CD4-positive, alpha-beta T cell treated with Interferon gamma for 1 hour (primary cell): ENCODE measurements around the gene DHRS7B.
"Not testable (repeated sequence)": the region's sequence is repeated elsewhere in the genome, so short reads cannot be mapped to it uniquely, and the experiment has no call there.

ENCODE experiments used
- DNase-seq: peaks from one replicate; pipeline ENCODE4 v3.0.0-alpha.2; 2020

The DHRS7B gene

DNA sequence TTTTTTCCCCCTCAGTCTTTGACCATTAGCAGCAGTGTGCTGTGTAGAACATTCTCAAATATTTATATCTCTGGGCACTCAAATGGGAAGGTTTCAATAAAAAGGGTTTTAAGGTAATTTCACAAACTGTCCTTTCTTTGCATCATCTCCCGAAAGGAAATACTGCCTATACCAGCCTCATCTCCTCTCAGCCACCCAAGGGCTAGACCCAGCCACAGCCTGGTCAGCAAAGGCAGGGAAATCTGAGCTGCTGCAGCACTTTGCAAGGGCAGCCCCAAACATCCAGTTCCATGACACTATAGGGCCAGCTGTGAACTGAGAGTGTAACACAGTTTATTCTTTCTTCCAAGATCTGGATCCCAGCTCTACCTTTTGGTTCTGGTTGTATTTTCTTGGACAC lies 58.3 kb downstream of the DHRS7B start:
- DNase-seq: no peak

DNA sequence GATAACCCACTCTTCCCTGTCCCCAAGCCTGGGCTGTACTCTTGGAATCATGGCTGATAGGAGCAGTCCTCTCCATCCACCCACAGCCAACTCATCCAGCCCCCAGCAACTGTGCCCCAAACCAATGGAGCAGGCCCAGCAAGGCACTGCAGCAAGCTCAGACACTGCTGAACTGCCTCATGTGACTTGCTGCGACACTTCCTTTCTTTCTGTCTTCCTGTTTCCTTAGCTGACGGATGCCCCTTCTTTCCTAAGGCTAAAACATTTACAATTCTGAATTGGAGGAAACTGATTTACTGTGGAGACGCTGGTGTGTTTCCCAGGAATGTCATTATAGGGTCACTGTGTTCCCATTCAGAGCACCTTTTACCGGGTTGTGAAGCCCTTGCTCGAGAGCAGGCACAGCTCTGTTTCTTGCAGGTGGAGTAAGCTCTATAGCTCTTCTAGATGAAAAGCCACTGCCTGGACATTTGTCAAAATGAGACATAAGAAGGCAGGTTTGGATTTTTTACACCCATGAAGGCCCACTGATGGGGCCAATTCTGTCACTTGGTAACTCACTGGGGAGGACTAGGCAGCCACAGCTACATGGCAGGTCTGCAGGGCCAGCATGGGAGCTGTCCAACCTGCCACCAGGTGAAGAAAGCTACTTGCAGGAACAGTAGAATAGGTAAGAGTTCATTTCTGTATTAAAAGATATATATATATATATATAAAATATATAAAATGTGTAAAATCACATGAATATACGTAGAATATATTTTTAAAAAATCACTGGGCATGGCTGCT lies 59.8 kb downstream of the DHRS7B start:
- DNase-seq: no peak

DNA sequence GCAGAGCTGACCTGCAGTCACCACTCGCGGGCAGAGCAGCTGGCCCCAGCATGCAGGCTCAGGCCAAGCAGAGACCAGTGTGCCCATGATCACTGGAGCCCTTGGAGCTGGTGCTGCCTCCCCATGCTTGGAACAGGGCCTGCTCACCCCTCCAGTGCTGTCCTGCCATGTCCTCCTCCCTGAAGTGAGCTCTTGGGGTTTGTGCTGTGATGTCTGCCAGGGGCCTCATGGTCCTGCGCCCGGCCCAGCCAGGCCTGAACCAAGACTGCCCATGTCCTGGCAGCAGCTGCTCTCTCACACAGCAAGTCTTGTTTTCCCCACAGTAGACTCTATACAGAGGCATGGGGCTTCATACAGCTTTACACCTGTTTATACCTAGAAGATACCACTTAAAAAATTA lies 62.6 kb downstream of the DHRS7B start:
- no peak for DNase-seq

GRCh38 chr17:21190078-21190477 lies 63.3 kb downstream of the DHRS7B start:
- DNase-seq: no peak

- no peak for DNase-seq
These were observed 64.9 kb downstream of the DHRS7B start for GRCh38 chr17:21191698-21192097.

DNA sequence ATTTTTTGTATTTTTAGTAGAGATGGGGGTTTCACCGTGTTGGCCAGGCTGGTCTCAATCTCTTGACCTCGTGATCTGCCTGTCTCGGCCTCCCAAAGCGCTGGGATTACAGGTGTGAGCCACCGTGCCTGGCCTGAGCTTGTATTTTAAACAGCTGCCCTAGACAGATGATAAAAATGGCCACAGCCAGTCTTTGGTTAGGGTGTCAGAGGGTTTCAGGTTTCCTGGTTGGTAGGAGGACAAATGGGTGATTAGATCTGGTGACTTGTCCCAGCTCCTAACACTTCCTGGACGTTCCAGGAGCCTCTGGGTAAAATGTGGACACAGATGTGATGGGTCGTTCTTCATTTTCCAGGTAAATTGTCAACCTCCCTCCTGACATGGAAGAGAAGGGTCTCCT lies 65.7 kb downstream of the DHRS7B start:
- not testable (repeated sequence) for DNase-seq

DNA sequence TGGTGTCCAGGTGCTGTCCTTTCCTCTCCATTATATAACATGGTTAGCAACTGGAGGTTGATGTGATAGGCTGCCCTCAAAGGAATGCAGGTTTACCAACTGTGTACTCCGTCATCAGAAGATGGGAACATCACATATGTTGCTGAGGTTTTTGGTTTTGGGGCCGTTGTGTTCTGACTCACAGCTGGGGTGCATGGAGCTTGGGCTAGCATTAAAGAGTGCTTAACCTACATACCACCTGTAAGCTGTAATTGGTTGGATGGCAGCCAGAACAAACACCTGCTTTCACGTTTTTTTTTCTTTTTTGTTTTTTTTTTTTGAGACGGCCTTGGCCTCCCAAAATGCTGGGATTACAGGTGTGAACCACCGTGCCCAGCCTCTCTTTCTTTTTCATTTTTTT lies 66.3 kb downstream of the DHRS7B start:
- no peak for DNase-seq

DNA sequence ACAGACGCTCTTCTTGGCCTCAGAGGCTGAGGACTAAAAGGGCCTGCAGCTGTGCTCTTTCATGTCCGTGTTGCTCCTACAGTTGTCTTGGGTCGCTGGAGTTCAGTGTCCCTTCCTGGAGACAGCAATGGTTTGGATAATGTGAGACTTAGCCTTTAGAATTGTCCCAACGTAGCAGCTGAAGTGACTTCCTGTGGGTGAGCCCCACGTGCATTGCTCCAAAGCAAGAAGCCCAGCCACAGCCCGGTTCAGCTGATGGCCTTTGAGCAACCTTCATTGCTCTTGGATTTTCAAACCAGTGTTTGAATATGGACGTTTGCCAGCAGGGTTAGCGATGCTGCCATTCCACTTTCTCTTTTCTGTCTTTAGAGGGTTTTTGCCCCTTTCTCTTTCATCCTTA lies 67.5 kb downstream of the DHRS7B start:
- DNase-seq: no peak

- DNase-seq: no peak
These were observed 67.9 kb downstream of the DHRS7B start for GRCh38 chr17:21194703-21195102.

GRCh38 chr17:21196126-21196525 lies 69.4 kb downstream of the DHRS7B start:
- DNase-seq: no peak

DNA sequence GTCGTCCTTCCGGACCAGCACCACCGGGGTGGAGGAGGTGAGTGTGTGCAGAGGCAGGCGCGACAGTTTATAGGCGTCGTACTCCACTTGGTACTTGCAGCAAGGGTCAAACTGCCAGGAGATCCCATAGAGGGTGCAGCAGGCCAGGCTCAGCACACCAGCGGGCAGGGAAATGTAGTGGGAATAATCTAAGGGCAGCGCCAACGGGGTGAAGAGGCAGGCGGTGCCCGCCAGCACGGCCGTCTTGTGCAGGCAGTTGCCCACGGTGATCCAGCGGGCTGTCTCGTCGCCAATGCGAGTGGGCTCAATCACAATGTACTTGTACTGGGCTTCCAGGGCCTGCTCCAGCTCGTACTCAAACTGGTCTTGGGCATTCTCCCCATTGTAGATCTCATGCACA lies 71.6 kb downstream of the DHRS7B start:
- no peak for DNase-seq

- DNase-seq: no peak
These were observed 72.5 kb downstream of the DHRS7B start for GRCh38 chr17:21199311-21199710.

GRCh38 chr17:21199856-21200255 lies 73.1 kb downstream of the DHRS7B start:
- DNase-seq: no peak

- no peak for DNase-seq
These were observed 74.0 kb downstream of the DHRS7B start for GRCh38 chr17:21200590-21201297.

- DNase-seq: no peak
These were observed 74.5 kb downstream of the DHRS7B start for GRCh38 chr17:21201298-21201595.

DNA sequence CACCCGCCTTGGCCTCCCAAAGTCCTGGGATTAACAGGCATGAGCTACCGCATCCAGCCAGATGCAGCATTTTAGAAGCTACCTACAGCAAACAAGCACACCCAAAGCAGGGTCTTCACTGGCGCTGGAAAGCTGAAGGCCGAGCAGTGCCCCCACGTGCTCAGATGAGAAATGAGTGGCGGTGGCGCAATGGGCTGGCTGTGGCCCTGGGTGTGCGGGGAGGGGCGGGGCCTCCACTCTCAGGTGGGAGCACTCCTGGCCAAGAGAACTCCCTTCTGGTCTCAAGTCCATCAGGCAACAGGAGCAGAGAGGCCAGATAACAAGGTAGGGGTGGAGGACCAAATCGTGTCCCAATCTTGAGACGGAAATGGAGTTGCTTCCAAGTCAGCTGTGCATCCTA lies 75.1 kb downstream of the DHRS7B start:
- DNase-seq: no peak

- DNase-seq: no peak
These were observed 75.7 kb downstream of the DHRS7B start for GRCh38 chr17:21202512-21202911.

GRCh38 chr17:21204935-21205334 lies 78.2 kb downstream of the DHRS7B start:
- no peak for DNase-seq

GRCh38 chr17:21208352-21208751 lies 81.6 kb downstream of the DHRS7B start:
- no peak for DNase-seq

GRCh38 chr17:21209511-21210175 lies 82.9 kb downstream of the DHRS7B start:
- no peak for DNase-seq

GRCh38 chr17:21210411-21211076 lies 83.8 kb downstream of the DHRS7B start:
- no peak for DNase-seq

GRCh38 chr17:21211825-21212479 lies 85.2 kb downstream of the DHRS7B start:
- no peak for DNase-seq
